ENCODE measurements around the gene SNRNP25.

Gene SNRNP25

DNA sequence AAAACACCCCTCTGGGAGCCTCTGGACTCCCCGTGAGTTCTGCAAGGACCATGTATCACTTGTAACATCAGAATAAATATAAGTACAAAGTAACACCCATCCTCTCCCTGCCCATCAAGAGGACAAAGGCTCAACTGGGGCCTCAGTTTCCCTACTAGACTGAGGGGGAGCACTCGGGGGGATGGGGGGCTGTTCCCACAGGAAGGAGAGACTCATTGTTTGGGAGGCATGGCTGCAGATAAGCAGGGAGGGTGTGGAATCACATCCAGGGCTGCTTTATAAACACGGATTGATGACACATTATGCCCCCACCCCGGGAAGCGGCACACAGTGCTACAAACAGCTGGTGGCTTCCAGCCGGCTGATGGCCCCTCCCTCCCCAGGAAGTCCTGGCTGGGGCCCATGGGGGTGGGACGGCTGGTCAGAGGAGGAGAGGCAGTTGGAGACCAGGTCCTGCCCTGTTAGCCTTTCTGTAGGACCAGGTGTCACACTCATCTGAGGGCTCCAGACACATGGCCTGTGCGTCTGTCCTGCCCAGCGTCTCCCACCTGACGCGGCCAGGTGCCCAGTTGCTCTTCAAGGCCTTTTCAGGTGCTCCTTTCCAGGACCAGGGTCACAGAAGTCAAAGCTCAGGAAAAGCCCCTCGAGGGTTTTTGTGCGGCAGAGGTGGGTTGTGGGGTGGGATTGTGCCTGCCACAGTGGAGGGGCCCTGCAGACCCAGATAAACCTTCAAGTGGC lies 23.1 kb downstream of the SNRNP25 start:
- no peak overlapping the region for H3K4me3 ChIP-seq (ENCODE audit: low read depth, low read length)

DNA sequence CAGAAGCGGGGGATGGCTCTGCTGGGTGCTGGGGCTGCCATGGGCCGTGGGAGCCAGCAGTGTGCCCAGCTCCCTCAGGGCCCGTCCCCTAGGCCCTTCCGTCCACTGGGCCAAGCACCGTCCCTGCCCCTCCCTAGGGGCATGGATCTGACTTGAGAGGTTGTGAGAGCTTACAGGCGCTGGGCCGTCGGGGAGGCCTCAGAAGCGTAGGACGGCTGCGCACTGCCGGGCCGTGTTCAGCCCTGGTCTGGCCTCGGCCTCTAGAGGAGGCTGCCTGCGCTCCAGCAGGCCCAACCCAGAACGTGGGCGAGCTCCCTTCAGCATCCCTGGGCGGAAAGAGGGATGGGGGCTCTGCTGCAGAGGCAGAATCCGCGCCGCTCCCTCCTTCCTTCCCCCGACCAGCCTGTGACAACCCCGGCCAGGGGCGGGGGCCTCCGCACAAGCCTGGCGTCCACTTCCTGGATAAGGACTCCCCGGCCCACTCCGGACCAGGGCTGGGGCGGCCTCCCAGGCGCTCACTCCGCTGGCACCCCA lies 23.7 kb downstream of the SNRNP25 start:
- peak overlapping the region; percentile 66 for H3K4me3 ChIP-seq (ENCODE audit: low read depth, low read length)

DNA sequence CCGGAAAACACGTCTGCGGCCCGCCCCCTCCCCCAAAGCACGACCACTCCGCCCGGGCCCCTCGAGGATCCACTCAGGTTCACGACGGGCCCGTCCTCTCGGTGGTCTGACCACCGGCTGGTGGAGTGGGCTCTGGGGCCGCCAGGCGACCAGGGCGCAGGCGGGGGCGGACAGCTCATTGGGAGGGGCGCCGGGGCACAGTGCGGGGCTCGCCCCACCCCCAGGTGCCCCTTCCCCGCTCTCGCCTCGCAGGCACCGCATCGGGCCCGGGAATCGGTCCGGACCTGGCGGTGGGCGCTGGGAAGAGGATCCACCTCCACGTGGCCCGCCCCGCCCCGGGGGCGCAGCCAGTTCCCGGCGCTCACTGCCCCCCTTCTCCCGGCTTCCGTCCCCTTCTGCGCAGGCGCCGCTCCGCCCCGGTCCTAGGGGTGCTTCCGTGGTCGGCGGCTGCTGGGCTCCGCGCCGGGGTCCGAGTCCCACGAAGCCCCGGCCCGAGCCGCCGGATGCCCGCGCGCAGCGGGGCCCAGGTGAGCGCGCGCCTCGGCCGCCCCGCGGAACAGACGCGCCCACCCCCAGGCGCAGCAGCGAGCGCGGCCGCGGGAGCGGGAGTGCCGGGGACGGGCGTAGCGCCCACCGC lies 24.3 kb downstream of the SNRNP25 start, which contains the start of gene MPG:
Gene MPG (plus strand): TSS at position 419 of the 637 bp plus-strand sequence. CDS start 85 bp downstream, at position 504.
- H3K4me3 ChIP-seq (ENCODE audit: low read depth, low read length) = peak within 1 kb of the TSS; percentile 66

DNA sequence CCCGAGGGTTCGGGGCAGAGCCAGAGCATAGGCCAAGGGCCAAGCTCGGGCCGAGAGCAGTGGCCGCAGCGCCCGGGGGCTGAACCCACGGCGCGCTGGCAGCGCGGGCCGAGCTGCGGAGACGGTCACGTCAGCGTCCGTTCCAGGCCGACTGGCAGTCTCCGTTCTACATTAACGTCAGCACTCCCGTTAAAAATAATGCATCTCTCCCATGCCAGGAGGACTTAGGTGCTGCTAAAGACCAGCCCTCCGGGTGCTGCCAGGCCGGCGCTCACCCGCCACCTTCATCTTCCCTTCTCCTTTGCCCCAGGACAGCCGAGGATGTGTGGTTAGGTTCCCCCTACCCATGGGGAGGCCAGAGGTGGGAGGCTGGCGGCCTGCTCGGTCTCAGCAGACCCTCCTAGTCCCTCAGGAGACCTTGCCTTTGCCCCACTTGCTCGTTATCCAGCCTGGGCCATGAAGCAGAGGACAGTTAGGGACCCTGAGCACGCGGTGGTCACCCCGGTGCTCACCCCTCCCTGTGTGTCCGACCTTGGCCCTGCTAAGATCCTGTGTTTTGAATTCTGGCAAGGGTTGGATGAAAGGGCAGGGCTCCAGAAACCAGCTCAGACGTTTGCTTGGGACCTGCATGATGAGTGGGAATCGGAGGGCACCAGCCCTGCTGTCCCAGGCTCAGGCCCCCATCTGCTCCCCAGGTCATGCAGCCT lies 25.0 kb downstream of the SNRNP25 start:
- H3K4me3 ChIP-seq (ENCODE audit: low read depth, low read length) = peak overlapping the region; percentile 66

DNA sequence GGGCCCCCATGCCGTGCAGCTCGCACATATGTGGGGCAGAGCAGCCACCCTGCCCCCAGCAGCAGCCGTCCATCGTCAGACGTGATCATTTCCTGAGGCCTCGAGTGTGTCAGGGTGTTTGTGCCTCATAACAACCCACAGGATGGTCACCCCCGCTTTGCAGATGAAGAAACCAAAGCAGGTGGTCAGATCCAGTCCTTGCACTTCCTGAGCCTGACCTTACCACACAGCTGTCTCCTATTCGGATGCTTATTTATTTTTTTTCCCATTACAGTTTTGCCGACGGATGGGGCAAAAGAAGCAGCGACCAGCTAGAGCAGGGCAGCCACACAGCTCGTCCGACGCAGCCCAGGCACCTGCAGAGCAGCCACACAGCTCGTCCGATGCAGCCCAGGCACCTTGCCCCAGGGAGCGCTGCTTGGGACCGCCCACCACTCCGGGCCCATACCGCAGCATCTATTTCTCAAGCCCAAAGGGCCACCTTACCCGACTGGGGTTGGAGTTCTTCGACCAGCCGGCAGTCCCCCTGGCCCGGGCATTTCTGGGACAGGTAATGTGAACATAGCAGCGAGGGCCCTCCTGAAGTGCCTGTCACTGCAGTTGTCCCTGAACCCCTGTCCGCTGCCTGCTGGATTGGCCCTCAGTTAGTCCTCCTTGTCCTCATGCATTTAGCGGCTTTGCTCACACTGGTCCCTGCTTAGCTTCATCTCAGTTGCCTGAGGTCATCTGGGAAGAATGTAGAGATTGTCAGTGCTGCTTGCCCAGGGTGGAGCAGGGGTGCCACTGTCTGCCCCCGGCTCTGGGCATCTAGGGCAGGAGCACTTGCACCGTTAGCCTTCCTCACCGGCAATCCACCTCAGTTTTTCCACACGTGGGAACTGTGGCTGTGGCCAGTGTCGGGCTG lies 25.8 kb downstream of the SNRNP25 start:
- H3K4me3 ChIP-seq (ENCODE audit: low read depth, low read length) = no peak overlapping the region

- H3K4me3 ChIP-seq (ENCODE audit: low read depth, low read length) = no peak overlapping the region
Measured at GRCh38 chr16:83060-83603, 29.5 kb downstream of the SNRNP25 start.

DNA sequence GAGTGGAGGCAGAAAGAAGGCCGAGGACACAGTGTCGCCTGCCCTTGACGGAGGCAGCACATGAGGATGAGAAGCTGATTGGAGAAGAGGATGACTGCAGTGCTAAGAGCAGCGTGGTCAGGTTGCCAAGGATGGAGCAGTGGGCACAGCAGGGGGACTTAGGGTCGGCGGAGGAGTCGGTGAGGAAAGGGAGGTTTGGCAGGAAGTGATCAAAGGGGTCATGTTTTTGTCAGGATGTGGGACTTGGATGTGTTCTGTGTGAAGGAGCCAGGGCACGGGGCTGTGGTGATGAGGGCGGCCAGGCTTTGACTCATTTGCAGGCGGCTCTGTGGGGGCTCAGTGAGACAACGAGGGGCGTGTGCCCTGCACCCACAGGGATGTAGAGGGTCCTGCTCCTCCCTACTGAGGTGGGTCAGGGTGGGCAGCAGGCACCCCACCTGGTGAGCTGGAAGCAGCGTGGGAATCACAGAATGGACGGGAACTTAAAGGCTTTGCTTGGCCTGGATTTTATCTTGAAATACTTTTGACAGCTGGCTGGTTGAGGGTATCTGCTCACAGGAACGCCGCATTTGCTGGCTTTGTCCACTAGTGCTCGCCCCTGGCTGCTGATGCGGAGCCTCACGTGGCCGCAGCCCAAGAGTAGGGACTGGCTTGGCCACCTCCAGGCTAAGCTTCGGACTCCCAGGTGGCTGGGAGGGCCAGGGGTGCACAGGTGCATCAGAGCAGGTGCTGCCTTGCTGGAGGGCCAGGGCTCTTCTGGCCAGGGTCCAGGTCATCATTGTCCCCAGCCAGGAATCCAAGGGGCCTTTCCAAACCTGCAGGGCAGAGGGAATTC lies 30.4 kb downstream of the SNRNP25 start:
- H3K4me3 ChIP-seq (ENCODE audit: low read depth, low read length) = no peak overlapping the region

- H3K4me3 ChIP-seq (ENCODE audit: low read depth, low read length) = no peak overlapping the region
Measured at GRCh38 chr16:84718-85406, 31.2 kb downstream of the SNRNP25 start.

- H3K4me3 ChIP-seq (ENCODE audit: low read depth, low read length) = no peak overlapping the region
Measured at GRCh38 chr16:85407-85782, 31.8 kb downstream of the SNRNP25 start.

GRCh38 chr16:85865-86264 lies 32.2 kb downstream of the SNRNP25 start:
- H3K4me3 ChIP-seq (ENCODE audit: low read depth, low read length) = no peak overlapping the region

DNA sequence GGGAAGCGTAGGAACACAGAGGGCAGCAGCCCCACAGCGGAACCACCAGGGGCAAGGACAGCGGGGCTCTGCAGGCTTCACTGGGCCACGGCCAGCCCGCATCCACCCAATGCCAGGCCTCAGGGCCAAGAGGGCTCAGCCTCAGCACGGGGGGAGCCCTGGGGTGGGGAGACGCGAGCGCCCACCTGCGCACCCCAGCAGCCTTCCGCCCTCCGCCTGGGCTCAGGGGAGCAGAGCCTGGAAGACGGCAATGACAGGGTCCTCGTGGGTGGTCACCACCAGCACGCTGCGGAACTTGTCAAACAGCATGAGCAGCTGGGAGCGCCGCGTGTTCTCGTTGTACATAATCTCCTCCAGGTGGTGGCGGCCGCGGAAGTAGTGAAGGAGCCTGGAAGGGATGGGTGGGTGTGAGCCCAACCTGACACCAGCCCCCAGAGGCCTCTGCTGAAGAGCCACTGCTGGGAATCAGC lies 32.9 kb downstream of the SNRNP25 start:
- no peak overlapping the region for H3K4me3 ChIP-seq (ENCODE audit: low read depth, low read length)

DNA sequence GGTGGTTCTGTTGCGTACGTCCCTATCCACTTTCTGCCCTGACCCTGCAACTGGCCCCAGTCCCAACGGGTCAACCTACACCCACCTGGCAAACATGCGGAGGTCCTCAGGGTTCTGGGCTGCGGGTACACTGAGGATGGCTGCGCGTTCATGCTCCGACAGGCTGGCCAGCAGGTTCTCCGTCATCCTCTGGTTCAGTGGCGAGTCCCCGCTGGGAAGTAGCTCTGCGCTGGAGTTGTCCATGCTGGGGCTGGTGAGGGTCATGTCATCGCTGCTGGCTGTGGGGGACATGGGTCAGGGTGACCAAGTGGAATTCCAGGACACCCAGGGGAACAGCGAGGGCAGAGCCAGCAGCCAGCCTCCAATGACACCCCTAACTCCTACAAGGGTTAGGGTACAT lies 35.0 kb downstream of the SNRNP25 start:
- H3K4me3 ChIP-seq (ENCODE audit: low read depth, low read length) = no peak overlapping the region

- H3K4me3 ChIP-seq (ENCODE audit: low read depth, low read length) = no peak overlapping the region
Measured at GRCh38 chr16:89391-90302, 36.0 kb downstream of the SNRNP25 start.

DNA sequence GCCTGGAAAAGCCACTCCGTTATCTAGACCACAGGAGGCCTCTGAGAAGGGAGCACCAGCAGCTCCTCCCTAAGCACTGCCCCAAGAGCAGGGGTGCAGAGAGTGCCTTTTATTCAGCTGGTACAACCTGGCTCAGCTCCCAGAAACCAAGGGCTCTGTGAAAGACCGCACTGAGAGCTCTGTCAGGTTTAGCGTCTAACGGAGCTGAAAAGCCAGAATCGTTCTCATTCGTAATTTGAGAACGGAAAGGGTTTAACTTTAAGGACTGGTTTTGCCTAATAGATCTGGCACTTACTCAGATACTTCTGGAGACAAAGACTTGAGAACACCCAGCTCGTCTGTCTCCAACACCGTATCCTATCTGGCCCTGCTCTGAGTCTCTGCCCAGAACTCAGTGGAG lies 37.9 kb downstream of the SNRNP25 start:
- H3K4me3 ChIP-seq (ENCODE audit: low read depth, low read length) = no peak overlapping the region

DNA sequence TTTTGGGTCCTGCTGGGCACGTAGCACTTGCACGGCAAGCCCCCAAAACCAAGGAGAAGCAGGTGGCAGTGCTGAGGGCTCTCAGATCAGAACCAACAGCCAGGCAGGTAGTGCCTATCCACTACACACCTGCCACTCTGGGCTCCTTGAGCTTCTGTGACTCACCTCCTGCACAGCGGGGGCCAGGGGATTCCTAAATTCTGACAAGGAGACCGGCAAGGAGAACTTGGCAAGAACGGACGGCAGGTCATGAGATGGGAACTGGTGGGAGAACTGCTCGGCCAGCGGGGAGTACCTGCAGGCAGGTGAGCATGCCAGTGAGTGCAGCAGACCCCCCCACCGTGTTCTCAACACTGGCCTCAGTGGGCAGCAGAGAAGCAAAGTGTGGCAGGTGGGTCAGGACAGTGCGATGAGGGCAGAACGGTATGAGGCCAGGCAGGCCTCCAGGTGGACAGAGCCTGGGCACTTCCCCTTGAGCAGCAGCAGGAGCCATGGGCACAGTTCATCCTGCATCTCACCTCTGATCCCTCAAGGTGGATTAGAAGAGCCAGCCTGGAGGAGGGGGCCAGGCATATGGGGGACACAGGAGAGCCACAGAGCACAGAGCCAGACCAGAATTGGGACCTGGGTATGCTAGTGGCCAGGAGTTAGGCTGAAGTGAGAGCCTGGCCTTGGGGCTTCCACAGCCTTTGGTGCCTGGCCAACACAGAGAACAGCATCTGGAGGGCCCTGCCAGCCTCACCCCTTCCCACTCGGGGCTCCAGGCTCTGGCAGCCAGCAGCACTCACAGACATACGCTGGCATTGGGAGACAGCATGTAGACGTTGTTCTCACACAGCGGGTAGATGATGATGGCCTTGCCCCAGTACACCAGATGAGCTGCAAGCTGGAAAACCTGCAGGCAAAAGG lies 39.1 kb downstream of the SNRNP25 start:
- H3K4me3 ChIP-seq (ENCODE audit: low read depth, low read length) = no peak overlapping the region

DNA sequence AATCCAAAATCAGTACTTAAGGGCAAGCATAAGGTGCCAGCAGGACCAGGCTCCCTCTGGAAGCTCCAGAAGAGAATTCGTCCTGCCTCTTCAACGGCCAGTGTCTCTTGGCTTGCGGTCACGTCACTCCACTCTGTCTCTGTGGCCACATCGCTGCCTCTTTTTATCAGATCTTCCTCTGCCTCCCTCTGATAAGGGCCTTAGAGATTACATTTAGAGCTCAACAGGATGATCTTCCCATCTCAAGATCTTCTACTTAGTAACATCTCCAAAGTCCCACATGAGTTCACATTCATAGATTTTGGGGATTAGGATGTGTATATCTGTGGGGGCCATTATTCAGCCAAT lies 41.3 kb downstream of the SNRNP25 start:
- H3K4me3 ChIP-seq (ENCODE audit: low read depth, low read length) = no peak overlapping the region

GRCh38 chr16:96935-97381 lies 43.3 kb downstream of the SNRNP25 start:
- H3K4me3 ChIP-seq (ENCODE audit: low read depth, low read length) = no peak overlapping the region
